GM12891 (cell line): ENCODE measurements around the gene TLE1.

Experiments used
- POLR2A ChIP-seq: IDR thresholded peaks from 2 replicates; pipeline ENCODE4 v1.6.1; 2011; ENCODE audit warnings: low read depth, low read length, control low read depth
- POLR2AphosphoS5 ChIP-seq: IDR thresholded peaks from 2 replicates; pipeline ENCODE4 v1.6.1; 2011; ENCODE audit warnings: low read depth, low read length, control low read depth
- SPI1 ChIP-seq: IDR thresholded peaks from 2 replicates; pipeline ENCODE4 v1.6.1; 2011; ENCODE audit warnings: low read depth, low read length, control low read depth
- TAF1 ChIP-seq: IDR thresholded peaks from 2 replicates; pipeline ENCODE4 v1.6.1; 2011; ENCODE audit warnings: low read depth, low read length, control low read depth

GRCh38 chr9:81558091-81558830 lies 131.1 kb downstream of the TLE1 start:
- TF ChIP-seq SPI1: no peak
- no peak for TF ChIP-seq POLR2A
- TF ChIP-seq POLR2AphosphoS5: no peak
- TF ChIP-seq TAF1: no peak
